ENCODE measurements around the gene NAA80.

GRCh38 chr3:50262778-50263177, 36.4 kb downstream of the NAA80 start:
- no peak for TF ChIP-seq CTCF (IDR thresholded peaks at IDR 0.05)
- no peak for TF ChIP-seq POLR2A (IDR thresholded peaks at IDR 0.05)

Data from lower leg skin (tissue), 3 donors.